NCI-H2227 treated with DMSO at 0.1 percent for 48 hours (cell line): ENCODE data around the gene BCAP31.
"Not testable (repeated sequence)": the region's sequence is repeated elsewhere in the genome, so short reads cannot be mapped to it uniquely, and the experiment has no call there.

Source experiments
- DNase-seq: peaks from one replicate; lab custom pipeline; 2025; lab: John Stamatoyannopoulos, UW

Gene BCAP31

DNA sequence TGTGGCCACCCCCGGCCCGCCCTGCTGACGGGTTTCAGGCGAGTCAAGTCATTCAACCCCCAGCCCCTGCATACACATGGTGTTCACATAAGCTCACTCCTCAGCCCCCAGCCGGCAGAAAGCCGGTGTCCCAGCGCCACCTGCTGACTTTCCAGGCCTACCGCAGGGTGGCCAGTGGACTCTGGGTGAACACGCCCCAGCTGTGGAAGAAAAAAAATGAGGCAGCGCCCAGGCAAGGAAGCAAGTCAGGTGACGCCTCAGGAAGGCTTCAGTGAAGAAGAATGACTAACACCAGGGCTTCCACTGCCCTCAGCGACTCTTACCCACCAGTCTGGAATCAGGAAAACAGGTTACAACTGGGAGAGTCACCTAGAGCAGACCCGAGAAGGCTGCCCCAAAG lies 15.8 kb downstream of the BCAP31 start:
- peak; percentile 55 for DNase-seq

DNA sequence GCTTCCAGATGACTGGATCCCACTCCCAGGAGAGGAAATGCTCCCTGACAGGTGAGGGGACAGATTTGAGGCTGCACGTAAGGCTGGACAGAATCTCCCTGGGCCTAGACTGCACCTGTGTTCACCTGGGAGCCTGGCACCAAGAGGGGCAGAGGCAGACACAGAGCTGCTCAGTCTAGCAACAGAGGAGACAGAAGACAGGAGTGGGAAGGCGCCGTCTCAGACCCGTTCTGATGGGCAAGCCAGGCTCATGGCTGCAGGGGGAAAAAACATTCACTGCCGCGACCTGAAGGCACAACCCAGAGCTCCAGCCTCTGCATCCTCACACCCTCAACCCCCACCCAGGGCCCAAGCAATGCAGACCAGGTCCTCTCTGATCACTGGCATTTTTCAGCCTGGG lies 16.8 kb downstream of the BCAP31 start:
- DNase-seq = no peak

DNA sequence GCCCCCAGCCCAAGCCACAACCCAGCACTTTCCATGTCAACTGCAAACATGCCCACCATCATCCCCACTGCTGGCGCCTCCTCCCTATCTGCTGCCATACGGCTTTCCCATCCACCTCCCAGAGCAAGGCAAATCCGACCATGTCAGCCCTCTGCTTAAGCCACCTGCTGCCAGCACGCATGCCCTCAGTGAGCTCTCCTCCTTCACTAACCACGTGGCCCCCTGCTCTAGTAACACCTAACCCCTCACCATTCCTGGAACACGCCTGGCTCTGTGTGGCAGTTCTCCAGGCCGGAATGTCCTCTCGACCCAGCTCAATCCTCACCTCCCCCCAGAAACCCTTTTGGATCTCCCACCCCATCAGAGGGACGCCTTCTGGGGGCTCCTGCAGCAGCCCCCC lies 17.4 kb downstream of the BCAP31 start:
- no peak for DNase-seq

DNA sequence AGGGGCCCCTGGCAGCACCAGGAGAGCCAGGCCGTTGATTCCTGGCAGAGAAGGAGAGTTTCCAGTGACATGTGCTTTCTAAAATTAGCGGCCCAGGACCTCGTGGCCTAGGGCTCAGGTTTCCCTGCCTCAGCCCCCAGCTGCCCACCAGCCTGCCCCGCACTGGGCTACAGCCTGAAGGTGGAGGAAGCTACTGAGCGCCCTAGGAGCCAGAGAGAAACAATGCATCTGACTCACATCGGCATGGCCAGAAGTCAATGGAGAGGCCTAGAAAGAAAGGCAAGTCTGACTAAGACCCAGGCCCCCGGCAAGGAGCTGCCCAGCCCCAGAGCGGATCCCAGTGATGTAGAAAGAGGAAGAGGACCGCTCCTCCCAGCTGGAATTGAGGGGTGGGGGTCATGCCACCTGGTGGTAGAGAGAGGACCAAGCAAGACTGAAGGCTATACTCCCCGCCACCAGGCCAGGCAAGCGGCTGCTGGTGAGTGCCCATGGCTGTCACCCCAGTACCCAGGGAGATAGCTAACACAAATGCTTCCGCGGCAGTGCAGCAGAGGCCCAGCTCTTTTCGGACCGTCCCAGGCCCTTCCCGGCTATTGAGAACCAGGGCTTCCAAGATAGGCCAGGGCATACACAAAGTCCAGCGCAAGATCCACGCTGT lies 18.7 kb downstream of the BCAP31 start:
- DNase-seq = not testable (repeated sequence)

DNA sequence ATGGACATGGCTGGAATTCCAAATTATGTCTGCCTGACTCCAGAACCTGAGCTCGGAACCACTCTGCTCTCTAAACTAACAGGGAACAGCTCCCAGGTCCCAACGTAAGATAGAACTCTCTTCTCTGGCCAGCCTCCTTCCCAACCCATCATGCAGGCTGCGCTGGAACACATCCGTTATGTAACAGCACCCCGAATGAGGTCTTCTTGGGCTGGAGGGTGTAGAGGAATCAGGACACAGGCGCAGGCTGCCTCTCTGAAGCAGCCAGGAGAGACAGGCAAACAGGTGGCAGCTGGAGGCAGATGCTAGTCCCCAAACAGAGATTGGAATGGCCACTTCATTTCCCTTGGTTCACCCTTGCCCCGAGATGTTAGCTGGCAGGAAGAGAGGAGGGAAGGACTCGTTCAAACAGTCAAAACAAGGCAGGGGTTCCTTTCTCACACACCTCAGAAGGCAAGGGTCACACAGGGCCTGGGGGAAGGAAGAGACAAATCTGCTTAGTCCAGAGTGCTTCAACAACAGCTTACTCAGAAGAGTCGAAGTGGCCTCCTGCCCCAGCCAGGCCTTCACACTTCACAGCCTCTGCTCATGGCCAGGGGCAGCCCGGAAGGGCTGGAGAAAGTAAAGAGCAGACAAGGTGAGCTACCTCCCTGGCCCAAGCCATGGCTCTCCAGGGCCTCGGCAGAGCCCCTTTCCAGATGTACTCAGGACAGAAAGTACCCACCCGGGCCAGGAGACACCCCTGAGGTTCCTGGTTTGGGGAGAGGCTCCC lies 19.4 kb downstream of the BCAP31 start:
- not testable (repeated sequence) for DNase-seq

DNA sequence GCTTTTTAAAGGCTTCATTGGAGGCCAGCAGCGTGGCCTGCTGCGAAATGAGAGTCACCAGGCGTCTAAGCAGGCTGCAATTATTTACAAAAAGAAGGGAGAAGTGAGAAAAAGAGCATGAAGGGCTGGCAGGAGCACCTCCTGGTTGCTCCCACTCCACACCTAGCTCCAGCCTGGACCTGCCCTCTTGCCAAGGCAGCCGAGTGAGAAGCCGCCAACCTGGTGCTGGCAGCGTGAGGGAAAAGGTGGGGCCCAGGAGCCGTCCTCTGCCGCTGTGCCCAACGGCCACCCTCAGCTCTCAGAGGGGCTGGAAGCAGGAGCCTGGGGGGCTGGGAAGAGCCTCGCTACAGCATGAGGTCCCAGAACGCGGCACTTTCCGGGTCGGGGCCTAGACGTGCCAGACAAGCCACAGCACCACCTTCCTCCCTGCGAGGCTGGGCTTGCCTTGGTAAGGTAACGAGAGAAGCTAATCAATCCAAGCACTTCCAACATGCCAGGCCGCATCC lies 20.1 kb downstream of the BCAP31 start:
- DNase-seq = no peak

DNA sequence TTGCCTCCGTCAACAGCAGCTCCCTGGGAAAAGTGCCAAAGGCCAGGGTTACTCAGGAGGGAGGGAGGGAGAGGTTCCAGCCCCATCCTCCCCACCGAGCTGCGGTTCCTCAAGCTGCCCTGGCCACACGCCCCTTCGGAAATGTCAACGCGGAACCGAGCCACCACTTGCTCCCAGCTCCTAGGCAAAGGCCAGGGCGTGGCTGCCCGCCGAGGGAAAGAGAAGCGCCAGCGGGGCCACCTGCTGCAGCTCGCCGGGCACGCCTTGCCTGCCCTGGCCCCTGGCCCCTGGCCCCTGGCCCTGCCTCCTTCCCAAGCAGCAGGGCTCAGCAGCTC lies 21.2 kb downstream of the BCAP31 start:
- no peak for DNase-seq

DNA sequence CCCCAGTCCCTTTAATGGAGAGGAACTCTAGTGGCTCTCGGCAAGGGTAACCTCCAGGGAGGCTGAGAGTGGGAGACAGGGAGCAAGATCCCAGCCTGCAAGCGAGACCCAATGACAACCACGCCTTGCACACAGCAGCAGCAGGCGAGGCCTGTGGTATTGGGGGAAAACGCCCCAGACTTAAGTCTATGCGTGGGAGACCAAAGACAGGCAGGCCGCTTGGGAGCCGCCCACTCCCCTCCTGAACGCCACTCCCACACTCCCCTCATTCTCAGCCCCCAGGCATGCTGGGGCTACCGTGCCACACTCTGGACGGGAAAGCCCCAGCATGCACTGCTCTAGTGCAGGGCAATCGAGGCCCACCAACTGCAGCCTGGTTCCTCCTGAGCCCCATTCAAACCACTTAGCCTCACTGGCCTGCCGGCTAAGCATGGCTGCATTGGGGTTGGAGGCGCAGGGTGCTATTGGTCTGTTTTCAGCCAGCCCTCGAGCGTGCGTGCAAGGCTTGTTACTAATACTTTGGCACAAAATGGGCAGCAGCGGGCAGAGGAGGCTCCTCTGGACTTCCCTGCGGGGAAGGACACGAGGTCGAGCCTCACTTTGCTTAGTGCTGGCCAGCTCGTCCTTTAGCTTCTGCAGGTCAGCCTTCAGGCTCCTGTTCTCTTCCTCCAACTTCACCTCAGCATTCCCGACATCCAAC lies 21.7 kb downstream of the BCAP31 start:
- DNase-seq = no peak

DNA sequence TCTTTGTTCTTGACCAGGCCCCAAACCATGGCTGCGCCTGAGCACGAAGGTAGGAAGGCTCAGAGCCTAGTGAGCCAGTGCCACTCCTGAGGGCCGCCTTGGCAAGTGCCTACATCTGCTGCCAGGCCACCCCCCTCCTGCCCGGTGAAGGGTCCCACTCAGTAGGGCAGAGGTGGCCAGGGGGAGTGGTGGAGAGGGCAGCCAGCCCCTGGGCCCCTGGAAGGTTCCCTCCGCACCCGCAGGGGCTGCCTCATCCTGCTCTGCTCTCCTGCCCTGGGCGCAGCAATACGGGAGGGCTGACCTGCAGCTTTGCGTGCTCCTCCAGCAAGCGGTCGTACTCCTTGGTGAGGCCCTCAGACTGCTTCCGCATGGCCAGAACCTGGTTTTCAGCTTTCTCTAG lies 22.5 kb downstream of the BCAP31 start:
- DNase-seq = no peak

DNA sequence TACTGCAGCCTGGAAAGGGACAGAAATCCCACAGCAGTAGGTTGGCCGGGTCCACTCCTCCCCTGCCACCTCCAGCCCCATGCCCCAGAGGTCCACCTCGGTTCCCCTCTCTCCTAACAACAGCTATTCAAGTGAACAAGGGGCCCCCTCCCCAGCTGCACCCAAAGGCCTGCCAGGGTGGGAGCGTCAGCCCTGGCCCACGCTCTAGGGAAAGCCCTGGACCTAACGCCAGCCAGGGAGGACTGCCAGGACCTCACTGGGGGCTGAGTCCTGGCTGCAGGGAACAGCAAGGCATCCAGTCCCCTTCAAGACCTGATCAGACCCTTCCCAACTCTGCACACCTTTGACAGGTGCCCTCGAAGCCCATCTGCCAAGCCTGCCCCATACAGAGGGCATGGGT lies 23.2 kb downstream of the BCAP31 start:
- DNase-seq = no peak

DNA sequence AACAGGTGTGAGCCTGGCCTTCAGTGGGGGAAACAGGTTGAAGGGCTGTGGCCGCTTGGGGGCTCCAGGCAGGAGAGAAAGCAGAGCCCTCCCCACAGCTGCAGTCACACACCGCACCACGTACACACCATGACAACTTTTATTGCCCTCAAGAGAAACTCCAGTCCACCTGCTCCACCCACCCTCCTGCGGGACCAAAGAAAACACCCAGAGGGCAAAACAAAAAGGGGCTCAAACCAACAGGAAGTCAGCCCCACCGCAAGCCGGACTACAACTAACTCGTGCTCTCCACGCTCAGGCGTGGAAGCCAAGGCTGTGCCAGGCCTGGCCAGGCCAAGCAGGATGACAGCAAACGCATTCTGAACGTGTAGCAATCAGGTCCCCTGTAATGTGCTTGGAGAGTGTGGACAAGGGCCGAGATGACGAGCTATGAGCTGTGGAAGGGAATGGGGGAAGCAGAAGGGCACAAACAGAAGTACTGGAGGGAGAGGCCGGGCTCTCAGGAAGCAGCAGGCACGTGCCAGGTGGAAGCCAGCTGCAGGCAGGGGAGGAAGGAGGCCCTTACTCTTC lies 23.7 kb downstream of the BCAP31 start:
- DNase-seq = no peak

DNA sequence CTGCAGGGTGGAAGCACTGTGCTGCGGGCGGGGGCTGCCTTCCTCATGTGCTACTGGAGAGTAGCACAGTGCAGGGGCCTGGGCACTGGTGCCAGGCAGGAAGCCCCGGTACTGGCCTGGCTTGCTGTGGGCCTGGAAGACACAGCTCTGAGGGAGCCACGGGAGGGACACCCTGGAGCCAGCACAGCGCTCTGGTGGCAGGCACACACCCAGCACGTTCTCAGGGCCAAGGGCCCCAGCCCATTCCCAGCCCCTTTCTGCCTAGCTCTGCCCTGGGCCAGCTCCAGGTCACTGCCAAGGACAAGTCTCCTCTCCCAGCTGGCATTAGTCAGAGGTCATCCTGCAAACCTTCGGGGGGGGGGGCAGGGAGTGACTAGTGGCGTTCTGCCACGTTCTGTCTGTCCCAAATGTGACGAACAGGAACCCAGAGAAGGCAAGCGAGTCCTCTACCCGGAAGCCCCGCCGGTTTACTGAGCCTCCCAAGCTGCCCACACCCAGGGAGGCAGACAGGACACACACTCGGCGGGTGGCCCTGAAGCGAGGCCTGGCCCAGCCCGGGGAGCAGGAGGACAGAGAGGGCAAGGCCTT lies 24.3 kb downstream of the BCAP31 start:
- DNase-seq = not testable (repeated sequence)

DNA sequence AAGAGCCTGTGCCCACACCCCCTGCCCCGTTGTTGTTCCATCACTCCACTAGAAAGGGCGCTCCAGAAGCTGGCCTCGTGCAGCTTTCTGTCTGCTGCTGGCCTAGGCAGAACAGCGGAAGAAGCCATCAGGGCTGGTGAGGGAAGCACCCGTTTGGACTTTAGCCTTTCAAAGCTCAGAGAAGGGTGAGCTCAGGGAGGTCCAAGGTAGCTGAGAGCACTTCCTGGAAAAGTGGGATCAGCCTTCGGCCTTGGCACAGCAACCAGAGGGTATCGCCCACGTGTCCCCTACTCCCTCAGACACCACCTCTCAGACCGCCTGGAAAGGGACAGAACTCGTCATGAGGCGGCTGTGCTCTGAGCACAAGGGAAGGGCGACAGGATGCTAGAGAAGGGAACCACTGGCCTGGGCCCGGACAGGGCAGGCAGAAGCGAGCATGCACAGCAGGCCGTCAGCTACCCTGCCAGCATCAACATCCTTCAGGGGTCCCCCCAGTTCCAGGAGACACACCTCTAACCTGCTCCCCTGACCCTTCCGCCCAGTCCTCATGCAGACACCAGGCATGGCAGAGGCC lies 24.9 kb downstream of the BCAP31 start:
- DNase-seq = not testable (repeated sequence)

DNA sequence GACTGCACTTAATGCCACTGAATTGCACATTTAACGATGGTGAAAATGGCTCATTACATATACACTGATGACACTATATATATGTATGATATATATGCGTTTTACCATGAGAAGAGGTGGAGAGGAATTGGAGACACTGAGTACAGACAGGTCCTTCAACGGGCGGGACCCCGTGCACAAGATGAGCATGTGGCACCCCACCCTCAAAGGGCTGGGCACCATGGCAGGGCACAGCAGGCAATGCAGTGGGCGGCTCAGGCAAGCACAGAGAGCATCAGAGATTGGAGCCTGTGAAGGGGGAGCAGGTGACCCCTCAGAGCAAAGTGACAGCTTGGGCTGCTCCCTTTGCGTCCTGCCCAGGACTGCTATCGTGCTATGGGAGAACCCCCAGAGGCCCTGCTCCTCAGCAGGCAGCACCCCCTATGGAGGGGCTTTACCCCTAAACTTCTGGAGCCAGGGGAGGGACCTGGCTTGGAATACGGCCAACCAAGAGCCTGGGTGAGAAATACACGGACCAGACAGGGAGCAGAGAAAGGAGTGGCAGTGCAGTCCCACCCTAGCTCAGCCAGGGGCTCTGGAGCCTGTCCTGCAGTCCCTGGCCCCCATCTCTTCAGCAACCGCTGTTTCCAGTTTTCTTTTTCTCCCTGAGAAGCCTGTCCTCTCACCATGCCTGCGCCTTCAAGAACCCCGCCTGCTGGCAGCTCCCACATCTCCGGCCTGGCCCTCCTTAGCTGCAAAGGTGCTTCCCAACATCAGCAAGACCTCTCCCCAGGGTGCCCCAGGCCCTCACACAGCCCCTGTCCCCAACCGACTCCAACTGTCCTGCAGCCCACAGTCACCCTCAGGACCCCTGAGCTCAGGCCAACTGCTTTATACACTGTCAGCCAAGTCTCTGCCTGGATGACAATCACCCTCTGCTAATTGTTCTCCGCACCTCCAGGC lies 26.0 kb downstream of the BCAP31 start:
- DNase-seq = no peak

DNA sequence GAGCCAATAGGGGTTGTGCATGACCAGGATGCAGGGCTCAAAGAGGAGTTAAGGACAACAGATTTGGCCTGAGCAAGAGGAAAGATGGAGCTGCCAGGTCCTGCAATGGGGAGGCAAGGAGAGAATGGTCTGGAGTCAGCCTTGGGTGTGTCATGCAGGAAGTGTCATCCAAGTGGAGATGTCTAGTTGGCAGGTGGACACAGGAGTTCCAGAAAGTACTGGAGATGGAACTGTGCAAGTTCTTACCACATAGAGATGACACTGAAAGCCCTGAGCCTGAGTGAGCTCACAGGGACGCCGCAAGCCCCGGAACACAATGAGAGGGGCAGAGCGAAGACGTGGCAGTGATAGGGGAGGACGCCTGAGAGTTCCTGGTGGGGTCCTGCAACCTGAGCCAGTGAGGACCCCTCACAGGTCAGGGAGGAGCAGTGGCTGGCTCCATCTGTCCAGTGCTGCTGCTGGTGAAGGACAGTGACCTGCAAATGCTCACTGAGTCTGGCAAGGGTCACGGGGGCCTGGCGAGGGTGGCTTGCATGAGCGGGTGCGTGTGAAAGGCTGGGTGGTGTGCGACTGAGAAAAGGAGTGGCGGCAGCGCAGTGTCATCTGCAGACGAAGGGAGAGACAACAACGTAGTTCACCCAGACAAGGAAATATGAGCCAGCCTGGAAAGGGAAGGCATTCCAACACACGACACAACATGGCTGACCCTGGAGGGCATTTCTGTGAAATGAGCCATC lies 27.0 kb downstream of the BCAP31 start:
- not testable (repeated sequence) for DNase-seq

DNA sequence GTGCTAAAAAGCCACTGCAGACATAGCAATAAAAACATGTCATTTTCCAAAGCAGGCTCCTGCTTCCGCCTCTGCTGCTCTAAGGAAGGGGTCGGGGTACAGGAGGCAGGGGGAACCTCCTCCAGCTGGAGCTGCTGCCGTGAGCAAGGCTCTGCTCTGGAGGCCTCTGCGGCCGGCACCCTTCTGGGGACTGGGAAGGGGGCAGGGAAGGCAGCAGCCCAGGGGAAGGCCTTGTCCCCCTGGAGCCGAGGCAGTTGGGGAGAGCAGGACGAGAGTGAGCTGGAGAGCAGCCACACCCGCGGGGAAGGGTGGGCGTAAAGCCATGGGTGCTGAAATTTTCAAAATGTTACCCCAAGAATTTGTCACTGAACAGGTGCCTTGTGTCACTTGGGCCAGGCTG lies 27.6 kb downstream of the BCAP31 start:
- DNase-seq = not testable (repeated sequence)

DNA sequence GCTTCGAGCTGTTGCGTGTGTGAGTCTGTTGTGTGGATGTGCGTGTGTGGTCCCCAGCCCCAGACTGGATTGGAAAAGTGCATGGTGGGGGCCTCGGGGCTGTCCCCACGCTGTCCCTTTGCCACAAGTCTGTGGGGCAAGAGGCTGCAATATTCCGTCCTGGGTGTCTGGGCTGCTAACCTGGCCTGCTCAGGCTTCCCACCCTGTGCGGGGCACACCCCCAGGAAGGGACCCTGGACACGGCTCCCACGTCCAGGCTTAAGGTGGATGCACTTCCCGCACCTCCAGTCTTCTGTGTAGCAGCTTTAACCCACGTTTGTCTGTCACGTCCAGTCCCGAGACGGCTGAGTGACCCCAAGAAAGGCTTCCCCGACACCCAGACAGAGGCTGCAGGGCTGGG lies 28.1 kb downstream of the BCAP31 start:
- no peak for DNase-seq

DNA sequence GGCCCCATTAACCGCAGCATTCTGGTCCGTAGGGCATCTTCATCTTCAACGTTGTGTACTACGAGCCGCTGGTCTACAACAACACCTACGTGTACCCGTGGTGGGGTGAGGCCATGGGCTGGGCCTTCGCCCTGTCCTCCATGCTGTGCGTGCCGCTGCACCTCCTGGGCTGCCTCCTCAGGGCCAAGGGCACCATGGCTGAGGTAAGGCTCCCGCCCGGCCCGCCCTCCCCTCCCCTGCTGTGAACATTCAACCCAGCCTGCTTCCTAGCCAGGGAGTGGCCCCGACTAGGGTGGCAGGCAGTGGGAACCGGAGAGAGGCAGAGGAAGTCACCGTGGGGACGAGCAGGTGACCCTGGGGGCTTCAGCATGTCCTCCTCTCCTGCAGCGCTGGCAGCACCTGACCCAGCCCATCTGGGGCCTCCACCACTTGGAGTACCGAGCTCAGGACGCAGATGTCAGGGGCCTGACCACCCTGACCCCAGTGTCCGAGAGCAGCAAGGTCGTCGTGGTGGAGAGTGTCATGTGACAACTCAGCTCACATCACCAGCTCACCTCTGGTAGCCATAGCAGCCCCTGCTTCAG lies 29.4 kb downstream of the BCAP31 start:
- DNase-seq = no peak

DNA sequence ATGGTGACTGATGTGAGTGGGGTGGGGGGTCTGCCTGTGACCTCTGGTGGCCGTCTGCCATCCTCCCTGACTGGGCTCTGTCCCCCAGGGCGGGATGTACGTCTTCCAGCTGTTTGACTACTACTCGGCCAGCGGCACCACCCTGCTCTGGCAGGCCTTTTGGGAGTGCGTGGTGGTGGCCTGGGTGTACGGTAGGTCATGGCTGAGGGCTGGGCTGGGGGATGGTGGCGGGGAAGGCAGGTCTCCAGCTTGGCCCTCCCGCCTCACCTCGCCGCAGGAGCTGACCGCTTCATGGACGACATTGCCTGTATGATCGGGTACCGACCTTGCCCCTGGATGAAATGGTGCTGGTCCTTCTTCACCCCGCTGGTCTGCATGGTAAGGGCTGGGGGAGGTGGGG lies 29.9 kb downstream of the BCAP31 start:
- not testable (repeated sequence) for DNase-seq
